ENCODE measurements around the gene SCARB1.

Gene SCARB1

GRCh38 chr12:124841558-124841945, 22.1 kb downstream of the SCARB1 start:
- DNase-seq: no peak

DNA sequence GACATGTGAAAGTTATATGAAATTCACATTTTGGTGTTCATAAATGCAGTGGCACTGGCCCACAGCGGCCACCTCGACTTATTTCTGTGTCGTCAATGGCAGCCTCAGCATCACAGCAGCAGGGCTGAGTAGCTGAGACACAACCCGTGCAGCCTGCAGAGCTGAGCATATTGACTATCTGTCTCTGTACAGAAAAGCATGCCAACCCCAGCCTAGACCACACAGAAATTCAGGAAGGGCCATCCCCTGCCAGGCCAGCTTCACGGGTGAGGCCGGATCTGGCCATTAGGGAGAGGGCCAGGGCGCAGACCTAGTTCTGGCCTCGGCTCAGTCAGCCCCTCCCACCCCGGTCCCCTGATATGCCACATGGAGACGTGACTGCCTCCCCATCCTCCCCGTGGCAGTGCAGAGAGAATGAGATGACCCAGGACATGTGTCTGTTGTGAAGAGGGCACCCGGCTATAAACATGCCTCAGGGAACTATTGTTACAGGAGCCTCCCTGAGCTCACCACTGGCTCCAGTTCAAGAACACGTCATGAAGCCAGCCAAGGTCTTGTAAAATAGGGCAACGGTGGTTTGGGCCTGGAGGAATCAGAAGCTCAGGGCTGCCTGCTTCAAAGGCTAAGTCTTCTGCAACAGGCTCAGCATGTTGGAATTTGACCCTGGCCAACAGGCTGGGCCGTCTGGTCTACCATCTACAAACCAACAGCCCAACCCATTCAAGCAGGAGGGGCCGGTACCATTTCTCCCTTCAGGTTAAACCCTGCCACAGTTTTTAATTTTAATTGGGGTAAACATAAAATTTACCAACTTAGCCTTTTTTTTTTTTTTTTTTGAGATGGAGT, 25.5 kb downstream of the SCARB1 start:
- DNase-seq: no peak

DNA sequence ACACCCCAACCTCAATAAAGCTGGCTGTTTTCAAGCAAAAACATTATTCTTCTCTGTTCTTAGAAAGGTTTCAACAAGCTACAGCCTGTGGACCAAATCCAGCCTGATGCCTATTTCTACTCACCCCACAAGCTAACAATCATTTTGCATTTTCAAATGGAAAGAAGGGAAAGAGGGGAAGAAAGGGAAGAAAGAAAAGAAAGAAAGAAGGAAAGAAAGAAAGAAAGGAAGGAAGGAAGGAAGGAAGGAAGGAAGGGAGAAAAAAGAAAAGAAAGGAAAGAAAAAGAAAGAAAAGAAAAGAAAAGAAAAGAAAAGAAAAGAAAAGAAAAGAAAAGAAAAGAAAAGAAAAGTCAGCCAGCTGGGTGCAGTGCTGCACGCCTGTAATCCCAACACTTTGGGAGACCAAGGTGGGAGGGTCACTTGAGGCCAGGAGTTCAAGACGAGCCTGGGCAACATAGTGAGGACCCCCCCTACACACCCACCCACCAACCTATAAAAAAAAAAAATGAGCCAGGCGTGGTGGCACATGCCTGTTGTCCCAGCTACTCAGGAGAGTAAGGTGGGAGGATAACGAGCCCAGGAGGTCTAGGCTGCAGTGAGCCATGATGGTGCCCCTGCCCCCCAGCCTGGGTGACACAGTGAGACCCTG, 26.3 kb downstream of the SCARB1 start:
- DNase-seq: no peak

GRCh38 chr12:124836759-124837158, 26.9 kb downstream of the SCARB1 start:
- no peak for DNase-seq

DNA sequence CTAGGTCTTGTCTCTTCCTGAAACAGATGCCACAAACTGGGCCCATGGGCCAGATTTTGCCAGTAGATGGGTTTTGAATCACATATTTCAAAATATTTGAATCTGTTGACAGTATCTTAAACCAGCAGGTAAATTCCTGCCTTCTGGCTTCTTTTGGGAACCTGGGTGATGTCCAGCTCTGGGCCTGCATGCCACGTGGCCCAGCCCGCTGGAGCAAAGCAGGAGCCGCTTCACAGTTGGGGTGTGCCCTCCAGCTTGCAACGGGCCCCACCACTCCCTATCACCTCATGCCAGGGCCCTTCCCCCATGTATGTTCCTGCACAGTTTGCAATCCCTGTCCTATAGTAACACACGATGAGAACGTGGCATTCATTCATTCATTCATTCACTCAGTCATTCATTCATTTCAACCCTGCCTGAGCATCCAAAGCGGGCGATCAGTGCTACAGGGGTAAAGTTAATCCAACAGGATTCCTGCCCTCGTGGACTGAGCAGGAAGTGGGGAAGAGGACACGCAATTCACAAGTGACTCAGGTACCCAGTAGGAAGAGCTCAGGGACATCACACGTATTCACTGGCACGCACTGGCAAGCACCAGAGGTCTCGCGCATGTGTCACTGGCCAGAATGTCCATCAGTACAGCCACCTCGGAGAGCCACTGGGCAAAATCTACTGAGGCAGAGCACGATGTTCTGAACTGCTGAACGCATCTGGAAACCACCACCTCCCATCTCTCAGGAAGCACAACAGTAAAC, 27.8 kb downstream of the SCARB1 start:
- no peak for DNase-seq

DNA sequence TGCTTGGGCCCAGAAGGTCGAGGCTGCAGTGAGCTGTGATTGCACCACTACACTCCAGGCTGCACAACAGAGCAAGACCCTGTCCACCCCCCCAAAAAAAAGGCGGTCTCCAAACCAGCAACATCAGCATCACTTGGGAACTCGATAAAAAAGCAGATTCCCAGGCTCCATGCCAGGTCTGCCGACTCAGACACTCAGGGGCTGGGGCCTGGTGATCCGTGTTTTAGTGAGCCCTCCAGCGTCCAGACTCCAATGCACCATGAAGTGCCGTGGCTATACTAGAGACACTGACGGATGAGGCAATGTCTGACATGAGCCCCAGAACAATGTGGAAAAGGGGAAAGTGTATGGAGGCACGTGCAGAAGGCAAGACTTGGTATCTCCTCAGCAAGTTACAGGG, 28.8 kb downstream of the SCARB1 start:
- DNase-seq: no peak

GRCh38 chr12:124833693-124834122, 30.0 kb downstream of the SCARB1 start:
- DNase-seq: no peak

DNA sequence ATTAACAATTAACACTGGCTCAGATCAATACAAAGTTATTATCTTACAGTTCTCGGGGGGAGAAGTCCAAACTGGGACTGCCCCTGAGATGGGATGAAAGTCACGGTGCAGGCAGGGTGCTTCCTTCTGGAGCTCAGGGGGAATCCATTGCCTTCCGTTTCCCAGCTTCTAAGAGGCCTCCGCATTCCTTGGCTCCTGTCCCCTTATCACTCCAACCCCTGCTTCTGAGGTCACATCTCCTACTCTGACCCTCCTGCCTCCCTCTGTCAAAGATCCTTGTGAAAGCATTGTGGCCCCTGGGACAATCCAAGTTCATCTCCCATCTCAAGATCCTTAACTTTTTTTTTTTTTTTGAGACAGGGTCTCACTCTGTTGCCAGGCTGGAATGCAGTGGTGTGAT, 30.8 kb downstream of the SCARB1 start:
- DNase-seq: no peak

DNA sequence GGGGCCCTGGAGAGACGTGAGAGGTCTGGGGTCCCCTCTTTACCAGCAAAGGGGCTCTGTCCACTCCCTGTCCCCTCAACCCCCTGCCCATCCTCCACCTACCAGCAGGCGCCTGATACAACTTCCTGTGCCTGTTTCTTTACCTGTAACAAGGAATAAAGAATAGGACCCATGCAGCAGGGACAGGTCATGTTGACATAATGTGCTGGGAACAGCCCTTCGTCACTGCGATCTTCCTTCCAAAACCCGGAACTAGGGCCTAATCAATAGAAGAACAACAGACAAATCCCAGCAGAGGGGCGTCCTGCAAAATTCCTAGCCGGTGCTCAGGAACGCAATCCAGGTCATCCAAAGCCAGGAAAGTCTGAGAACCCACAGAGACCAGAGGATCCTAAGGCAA, 32.1 kb downstream of the SCARB1 start:
- no peak for DNase-seq

DNA sequence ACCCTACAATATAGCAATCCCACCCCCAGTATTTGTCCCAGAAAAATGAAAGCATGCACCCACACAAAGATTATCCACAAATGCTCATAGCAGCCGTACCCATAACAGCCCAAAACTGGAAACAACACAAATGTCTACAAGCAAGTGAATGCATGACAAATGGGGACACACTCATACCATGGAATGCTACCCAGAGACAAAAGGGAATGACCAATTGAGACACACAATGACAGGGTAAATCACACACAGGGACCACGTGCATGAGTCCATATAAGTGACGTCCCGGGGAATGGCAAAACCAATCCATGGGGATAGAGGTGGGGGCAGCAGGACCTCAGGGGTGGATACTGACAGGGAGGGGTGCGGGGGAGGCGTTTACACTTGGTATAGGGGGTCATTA, 33.4 kb downstream of the SCARB1 start:
- DNase-seq: no peak

GRCh38 chr12:124829708-124830304, 33.9 kb downstream of the SCARB1 start:
- DNase-seq: no peak

DNA sequence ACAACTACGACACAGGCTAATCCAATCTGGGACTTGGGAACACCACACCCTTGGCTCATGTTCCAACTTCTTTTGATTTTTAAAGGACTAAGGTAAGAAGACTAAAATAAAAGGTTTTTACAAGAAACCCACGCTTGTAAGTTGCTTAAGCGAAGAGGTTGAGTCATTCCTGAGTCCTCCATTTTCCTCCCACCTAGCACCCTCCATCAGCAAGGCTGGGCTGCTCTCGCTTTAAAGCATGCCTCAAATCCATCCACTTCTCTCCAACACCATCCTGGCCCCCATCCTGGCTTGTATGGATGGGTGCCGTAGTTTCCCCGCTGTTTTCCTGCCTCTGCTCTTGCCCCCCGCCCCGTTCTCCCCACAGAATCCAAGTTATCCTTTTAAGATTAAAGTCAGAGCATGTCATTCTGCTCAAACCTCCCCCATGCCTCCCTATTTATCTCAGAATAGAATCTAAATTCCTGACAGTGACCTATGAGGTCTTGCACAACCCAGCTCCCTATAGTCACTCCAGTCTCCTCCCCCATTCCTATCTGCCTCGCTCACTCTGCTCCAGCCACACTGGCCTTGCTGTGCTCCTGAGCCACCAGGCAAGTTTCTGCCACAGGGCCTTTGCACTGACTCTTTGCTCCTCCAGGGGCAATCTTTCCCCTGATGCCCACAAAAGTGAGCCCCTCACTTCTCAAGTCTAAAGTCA, 34.5 kb downstream of the SCARB1 start:
- DNase-seq: no peak

GRCh38 chr12:124828264-124829007, 35.2 kb downstream of the SCARB1 start:
- no peak for DNase-seq

DNA sequence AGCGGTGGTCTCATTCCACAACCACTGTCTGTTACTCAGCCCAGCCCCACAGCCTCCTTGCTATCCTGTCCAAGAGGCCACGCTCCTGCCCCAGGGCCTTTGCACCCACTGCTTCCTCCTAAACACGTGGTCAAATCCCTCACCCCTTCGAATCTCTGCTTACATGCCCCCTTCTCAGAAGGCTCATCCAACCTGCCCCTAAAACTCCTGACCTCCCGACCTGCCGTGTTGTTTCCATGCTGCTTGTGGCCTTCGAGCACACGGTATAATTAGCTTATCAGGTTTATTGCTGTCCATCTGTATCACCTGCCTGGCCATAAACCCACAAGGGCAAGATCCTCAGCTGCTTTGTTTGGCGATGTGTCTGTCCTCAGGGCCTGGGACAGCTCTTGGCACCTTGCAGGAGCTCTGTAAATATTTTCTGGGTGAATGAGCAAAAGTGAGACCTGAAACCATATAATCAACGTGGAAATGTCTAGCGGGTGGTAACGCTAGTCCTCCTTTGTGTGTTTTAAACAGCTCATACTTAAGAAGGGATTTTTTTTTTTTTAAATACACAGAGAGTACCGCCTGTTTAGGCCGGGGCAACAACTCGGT, 36.0 kb downstream of the SCARB1 start:
- no peak for DNase-seq

DNA sequence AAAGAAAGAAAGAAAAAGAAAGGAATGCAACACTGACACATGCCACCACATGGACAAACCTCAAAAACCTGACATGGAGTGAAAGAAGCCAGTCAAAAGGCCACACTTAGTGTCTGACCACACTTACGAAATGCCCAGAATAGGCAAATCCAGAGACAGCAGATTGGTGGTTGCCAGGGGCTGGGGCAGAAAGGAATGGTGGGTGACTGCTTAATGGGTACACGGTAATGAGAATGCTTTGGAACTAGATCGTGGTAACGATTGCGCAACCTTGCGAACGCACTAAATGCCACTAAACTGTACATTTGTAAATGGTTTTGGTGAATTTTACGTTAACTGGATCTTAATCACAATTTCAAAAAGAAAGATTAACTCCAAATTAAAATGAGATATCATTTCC, 39.5 kb downstream of the SCARB1 start:
- no peak for DNase-seq

DNA sequence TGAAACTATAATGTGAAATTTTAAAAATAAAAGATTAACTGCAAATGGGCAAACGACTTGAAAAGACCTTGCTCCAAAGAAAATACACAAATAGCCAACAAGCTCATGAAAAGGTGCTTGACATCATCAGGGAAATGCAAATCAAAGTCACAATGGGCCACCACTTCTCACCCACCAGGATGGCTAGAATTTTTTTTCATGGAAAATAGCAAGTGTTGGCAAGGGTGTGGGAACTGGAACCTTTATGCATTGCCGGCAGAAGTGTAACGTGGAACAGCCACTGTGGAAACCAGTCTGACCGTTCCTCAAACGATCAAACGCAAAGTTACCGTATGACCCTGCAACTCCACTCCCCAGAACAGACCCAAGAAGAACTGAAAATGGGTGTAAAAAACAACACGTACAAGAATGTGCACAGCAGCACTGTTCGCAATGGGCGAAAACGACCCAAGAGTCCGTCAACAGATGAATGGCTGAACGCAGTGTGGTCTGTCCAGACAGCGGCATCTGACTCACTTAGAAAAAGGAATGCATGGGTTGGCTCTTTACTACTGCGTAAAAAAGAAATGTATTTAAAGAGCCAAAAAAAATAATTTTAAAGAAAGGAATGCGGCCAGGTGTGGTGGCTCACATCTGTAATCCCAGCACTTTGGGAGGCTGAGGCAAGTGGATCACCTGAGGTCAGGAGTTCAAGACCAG, 40.2 kb downstream of the SCARB1 start:
- DNase-seq: no peak

DNA sequence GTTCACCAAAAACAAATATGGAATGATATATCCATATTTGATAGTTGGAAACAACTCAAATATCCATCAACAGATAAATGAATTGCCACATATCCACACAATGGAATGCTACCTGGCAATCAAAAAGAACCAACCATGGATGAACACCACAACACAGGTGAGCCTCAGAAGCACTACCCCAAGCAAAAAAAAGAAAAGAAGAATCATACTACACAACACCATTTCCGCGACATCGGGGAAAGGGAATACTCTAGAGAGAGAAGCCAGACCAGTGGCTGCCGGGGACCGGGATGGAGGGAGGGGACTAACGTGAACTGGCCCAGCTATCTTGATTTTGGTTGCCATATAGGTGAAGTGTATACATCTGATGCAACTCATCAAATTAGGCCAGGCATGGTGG, 41.4 kb downstream of the SCARB1 start:
- DNase-seq: no peak

DNA sequence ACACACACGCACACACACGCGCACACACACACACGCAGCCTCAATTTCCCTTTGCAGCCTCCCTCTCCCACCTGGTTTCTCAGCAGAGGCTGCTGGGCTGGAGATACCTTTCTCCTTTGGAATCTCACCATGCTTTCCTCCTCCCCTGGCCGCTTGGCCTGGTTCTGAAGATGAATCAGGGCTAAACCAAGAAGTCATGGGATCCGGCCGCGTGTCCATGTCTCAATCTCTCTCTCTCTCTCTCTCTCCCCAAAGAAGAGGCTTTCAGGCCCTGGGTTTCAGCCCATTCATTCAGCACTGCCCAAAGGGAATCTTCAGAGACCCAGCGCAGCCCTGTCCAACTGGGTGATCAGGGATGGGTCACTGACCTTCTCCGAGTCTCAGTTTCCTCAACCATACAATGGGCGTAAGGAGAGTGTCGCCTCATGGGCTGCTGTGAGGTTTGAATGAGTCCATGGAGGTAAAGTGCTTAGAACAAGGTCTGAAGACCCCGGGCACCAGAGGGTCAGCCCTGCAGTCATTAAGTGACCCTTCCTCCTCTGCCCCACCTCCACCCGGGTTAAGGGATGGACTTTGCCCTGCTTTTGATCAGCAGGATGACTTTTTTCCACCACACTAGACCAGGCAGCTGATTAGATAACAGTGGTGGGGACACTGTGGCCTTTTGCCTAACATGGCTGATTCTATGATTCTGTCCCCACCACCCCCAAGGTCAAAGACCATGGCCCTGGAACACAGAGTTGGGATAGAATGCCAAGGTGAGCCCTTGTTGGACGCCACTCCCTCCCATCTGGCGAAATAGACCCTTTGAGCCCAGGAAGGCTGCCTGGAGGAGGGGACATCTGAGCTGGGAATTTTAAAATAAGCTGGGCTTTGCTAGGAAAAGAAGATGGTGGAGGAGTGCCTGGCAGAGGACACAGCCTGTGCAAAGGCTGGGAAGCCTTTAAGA, 42.1 kb downstream of the SCARB1 start:
- DNase-seq: no peak

GRCh38 chr12:124820199-124820598, 43.5 kb downstream of the SCARB1 start:
- no peak for DNase-seq

DNA sequence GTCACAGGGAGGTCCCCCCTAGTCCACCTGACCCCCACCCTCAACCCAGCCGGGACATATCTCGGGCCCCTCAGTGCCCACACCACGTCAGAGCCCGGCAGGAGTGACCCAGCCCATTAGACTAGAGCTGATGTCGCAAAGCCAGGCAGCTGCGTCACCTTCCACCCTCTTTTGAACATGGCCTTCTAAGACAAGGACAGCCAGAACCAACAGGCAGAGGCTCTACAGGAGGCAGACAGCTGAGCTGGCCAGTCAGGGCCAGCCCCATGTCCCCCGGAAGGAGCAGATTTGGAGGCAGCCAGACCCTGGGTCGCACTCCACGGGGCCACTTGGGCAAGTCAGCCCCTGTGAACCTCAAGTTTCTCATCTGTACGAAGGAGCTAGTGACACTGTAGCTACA, 44.1 kb downstream of the SCARB1 start:
- DNase-seq: no peak

Data from NCI-H1048 (cell line).